AG09309 (cell line): Measurements from ENCODE around the gene ARL4C.

Experiments used
- DNase-seq: peaks from one replicate; pipeline ENCODE4 v3.0.0-alpha.2; 2010; ENCODE audit warnings: low read depth
- H3K4me3 ChIP-seq: 2 replicates; pipeline ENCODE4 v1.5.1; 2011; ENCODE audit warnings: mild to moderate bottlenecking, low read depth, low read length, moderate library complexity; ENCODE audit not compliant: control insufficient read depth
- TF ChIP-seq, protein P1 (sequence below): IDR thresholded peaks from 2 replicates; pipeline ENCODE4 v1.5.1; 2011; ENCODE audit warnings: mild to moderate bottlenecking, low read depth, low read length, inconsistent platforms; ENCODE audit not compliant: insufficient read depth, control insufficient read depth; ENCODE audit errors: missing control alignments

Gene ARL4C

DNA sequence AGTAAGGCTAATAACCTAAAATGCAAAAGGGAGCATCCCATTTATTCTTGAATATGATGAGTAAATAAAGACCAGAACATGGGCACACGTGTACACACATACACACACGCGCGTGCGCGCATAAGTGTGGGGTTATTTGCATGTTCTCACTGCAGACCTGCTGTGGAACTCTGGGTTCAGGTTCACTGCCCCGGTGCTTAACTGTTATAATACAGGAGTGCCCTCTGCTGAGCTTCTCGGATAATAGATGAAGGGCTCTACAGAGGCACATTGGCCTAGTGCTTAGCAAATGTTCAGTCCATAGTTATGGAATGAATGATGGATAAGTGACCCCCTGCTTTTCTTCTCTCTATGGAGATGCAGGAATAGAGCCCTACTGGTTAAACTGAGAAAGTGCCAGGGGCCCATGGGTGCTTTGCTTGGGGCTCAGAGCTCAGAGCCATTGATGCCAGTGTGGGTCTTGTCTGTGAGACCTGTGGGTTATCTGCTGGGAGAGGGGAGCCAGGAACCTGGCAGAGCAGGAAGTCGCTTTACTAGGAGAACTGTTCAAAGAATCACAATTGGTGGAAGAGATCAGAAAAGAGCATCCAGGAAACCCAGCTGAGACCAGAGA is 3.6 kb upstream of the ARL4C start:
- no peak overlapping the region for H3K4me3 ChIP-seq

GRCh38 chr2:234497594-234498235 is 834 bp upstream of the ARL4C start:
- TF ChIP-seq, protein P1, sequence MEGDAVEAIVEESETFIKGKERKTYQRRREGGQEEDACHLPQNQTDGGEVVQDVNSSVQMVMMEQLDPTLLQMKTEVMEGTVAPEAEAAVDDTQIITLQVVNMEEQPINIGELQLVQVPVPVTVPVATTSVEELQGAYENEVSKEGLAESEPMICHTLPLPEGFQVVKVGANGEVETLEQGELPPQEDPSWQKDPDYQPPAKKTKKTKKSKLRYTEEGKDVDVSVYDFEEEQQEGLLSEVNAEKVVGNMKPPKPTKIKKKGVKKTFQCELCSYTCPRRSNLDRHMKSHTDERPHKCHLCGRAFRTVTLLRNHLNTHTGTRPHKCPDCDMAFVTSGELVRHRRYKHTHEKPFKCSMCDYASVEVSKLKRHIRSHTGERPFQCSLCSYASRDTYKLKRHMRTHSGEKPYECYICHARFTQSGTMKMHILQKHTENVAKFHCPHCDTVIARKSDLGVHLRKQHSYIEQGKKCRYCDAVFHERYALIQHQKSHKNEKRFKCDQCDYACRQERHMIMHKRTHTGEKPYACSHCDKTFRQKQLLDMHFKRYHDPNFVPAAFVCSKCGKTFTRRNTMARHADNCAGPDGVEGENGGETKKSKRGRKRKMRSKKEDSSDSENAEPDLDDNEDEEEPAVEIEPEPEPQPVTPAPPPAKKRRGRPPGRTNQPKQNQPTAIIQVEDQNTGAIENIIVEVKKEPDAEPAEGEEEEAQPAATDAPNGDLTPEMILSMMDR = no peak
- no peak overlapping the region for H3K4me3 ChIP-seq
- DNase-seq = no peak

More for the DNA sequence above, 3.6 kb upstream of the ARL4C start:
- TF ChIP-seq, protein P1 = peak; percentile 73
- no peak for DNase-seq

DNA sequence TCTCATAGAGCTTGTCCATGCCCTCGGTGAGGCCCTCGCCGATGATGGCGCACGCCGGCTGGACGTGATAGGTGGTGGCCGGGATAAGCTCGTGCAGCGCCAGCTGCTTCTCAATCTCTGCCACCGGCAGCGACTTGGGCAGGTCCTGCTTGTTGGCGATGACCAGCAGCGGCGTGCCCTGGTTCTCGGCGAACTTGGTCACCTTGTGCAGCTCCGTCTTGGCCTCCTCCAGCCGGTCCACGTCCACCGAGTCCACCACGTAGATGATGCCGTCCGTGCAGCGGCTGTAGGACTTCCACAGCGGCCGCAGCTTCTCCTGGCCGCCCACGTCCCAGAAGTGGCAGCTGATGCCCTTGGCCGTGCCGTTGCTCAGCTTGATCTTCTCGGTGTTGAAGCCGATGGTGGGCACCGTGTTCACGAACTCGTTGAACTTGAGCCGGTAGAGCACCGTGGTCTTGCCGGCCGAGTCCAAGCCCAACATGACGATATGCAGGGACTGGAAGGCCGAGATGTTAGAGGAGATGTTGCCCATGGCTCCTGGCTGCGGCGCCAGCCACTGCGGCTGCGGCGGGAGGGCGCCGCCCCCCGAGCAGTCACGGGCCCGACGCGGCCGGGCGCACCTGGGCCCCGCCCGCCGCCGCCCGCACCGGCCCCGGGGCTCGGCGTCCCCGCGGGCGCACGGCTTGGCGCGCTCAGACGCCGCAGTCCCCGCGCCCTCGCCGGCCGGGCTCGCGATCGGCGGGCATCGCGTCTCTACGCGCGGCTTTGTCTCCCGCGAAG is 636 bp downstream of the ARL4C start:
- DNase-seq = no peak
- peak overlapping the region; percentile 62 for H3K4me3 ChIP-seq
- TF ChIP-seq, protein P1 = no peak

GRCh38 chr2:234495251-234496054 is 1.4 kb downstream of the ARL4C start:
- DNase-seq = no peak
- TF ChIP-seq, protein P1 = no peak
- H3K4me3 ChIP-seq = peak overlapping the region; percentile 62

GRCh38 chr2:234494361-234495250 is 2.3 kb downstream of the ARL4C start:
- DNase-seq = no peak

More at GRCh38 chr2:234494361-234495250, 2.3 kb downstream of the ARL4C start:
- TF ChIP-seq, protein P1 = no peak
- H3K4me3 ChIP-seq = peak overlapping the region; percentile 62
